Measurements from ENCODE around the gene TNC. TPM values are rescaled to one million over a fixed set of nuclear protein-coding genes. Genes with fewer than 3 reads are reported as not detected.

Gene TNC
- total and polyA plus RNA-seq, 2 donors (not counting 3 experiments of a cell fraction or from before 2014, with no cell fraction given): 0.29 TPM; not detected in 1

DNA sequence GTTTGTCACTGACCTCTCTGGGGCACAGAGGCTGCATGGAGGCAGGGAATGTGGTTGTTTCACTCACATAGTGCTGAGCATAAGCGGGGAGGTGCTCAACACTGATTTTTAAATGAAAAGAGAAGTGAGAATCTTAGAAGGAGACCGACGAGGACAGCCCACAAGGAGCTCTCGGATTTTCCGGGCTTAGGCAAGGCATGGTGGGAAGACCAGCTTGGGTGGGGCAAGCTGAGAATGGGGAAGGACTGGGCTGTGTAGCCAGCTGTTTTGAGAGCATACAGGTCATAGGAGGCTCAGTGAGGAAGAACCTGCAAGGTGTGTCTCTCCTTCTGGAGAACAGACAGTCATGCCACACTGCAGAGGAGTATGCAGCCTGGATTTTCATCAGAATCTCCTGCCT is 101.6 kb downstream of the TNC start:
- H2AFZ ChIP-seq (ENCODE audit: low read depth, low read length): no peak overlapping the region
- dilution Hi-C loops (cut with MboI; ENCODE audit: extremely low pct_ligation_motif_present, low sequenced_read_pairs): no loop called here
- ChIA-PET POLR2A (no interaction called here), CTCF (interaction anchor here (2.4 to 6.9 kb wide), 3 partner anchors 338 to 611 kb away, joined by 11 to 144 read pairs (median 41); partner anchors contain the start of gene TEX48)
- no peaks in the 10 kb centered on the region for H3K4me1 ChIP-seq (ENCODE audit: control insufficient read depth, extremely low read depth, insufficient read depth, low read length)
- peaks cover 0 to 2% of the 10 kb centered on the region in 2 experiments for H3K27me3 ChIP-seq (ENCODE audit: control insufficient read depth in 2 of 2, insufficient read depth in 2 of 2, low read length in 2 of 2)
- no peaks in the 10 kb centered on the region for H4K20me1 ChIP-seq (replicated peaks; ENCODE audit: control insufficient read depth, extremely low read depth, insufficient read depth, low read length)
- TF ChIP-seq POLR2A (IDR thresholded peaks at IDR 0.05; ENCODE audit: low read depth, low read length): no peak
- TF ChIP-seq, protein P1, sequence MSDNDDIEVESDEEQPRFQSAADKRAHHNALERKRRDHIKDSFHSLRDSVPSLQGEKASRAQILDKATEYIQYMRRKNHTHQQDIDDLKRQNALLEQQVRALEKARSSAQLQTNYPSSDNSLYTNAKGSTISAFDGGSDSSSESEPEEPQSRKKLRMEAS (IDR thresholded peaks at IDR 0.05; ENCODE audit: insufficient read depth, insufficient read length): no peak
- TF ChIP-seq POLR2AphosphoS5 (IDR thresholded peaks at IDR 0.05; ENCODE audit: insufficient read depth, low read depth, low read length): no peak
- TF ChIP-seq JUN (IDR thresholded peaks at IDR 0.05; ENCODE audit: borderline replicate concordance, insufficient read depth, insufficient read length, low read depth): no peak
- no peak for TF ChIP-seq GATA2 (IDR thresholded peaks at IDR 0.05; ENCODE audit: insufficient read depth, insufficient read length, low read depth, low read length)
- TF ChIP-seq CTCF (IDR thresholded peaks at IDR 0.05; ENCODE audit: extremely low read depth in 1 of 2, insufficient read depth in 1 of 2, low read depth in 1 of 2, low read length in 2 of 2): no peak
- TF ChIP-seq MYC (IDR thresholded peaks at IDR 0.05; ENCODE audit: low read depth, low read length): no peak
- no peak for TF ChIP-seq FOS (IDR thresholded peaks at IDR 0.05; ENCODE audit: borderline replicate concordance, insufficient read depth, low read length)
- TF ChIP-seq EZH2 (IDR thresholded peaks at IDR 0.05; ENCODE audit: borderline replicate concordance, low read depth, low read length, severe bottlenecking): no peak
- no peaks in the 10 kb centered on the region for H3K79me2 ChIP-seq (ENCODE audit: control insufficient read depth, insufficient read depth, low read length)
- no peak for FAIRE-seq
- no peak overlapping the region for H3K27ac ChIP-seq (ENCODE audit: insufficient read depth, low read depth, low read length)
- H3K4me3 ChIP-seq (replicated peaks in 1 of 3; ENCODE audit: insufficient read depth in 1 of 3, low read depth in 1 of 3, low read length in 3 of 3): no peak overlapping the region
- no peaks in the 10 kb centered on the region for H3K9me3 ChIP-seq (replicated peaks; ENCODE audit: control insufficient read depth, insufficient read depth, low read length)
- no peak overlapping the region for H3K4me2 ChIP-seq (ENCODE audit: insufficient read depth, low read length)
- no peak for DNase-seq (ENCODE audit: low read depth, low spot score)
- intact Hi-C loops (cut with micrococcal nuclease): loop anchor here (10.0 kb wide), 1 partner anchor 508 kb away; no protein-coding TSS in a partner anchor
- no peaks in the 10 kb centered on the region for H3K36me3 ChIP-seq (ENCODE audit: control insufficient read depth in 2 of 2, extremely low read depth in 1 of 2, insufficient read depth in 2 of 2, low read length in 2 of 2)
- no peaks in the 10 kb centered on the region for H3K9me1 ChIP-seq (replicated peaks; ENCODE audit: control insufficient read depth, extremely low read depth, insufficient read depth, low read length)
- no peak overlapping the region for H3K9ac ChIP-seq (replicated peaks; ENCODE audit: extremely low read depth, insufficient read depth, low read length)
- BruUV-seq (replicated peaks): no TSS peak

Data from endothelial cell of umbilical vein (primary cell).